ENCODE measurements around the gene PDK2. TPM values are rescaled to one million over a fixed set of nuclear protein-coding genes. Genes with fewer than 3 reads are reported as not detected.

The PDK2 gene
- total RNA-seq, 1 experiment from 2014 or later, result 9.9 TPM

- Mint-ChIP-seq H3K4me1 (ENCODE audit: insufficient read depth, unreplicated experiment) (no peaks in the 10 kb centered on the region), H3K27me3 (ENCODE audit: insufficient read depth, unreplicated experiment) (no peaks in the 10 kb centered on the region), H3K4me3 (ENCODE audit: unreplicated experiment) (no peak overlapping the region), H3K27ac (ENCODE audit: low read depth, unreplicated experiment) (no peak overlapping the region), H3K9me3 (ENCODE audit: unreplicated experiment) (no peaks in the 10 kb centered on the region), H3K36me3 (ENCODE audit: insufficient read depth, unreplicated experiment) (peaks cover 55% of the 10 kb centered on the region)
- no peak for TF ChIP-seq CTCF (IDR thresholded peaks at IDR 0.05; ENCODE audit: unreplicated experiment)
- intact Hi-C loops (cut with micrococcal nuclease), result no loop called here
- CTCF ChIA-PET, result interaction anchor here (0.6 to 1.6 kb wide), 5 partner anchors 10 to 162 kb away, joined by 3 to 9 read pairs (median 6); no protein-coding TSS in a partner anchor
- POLR2A ChIA-PET, result interaction anchor here (0.6 kb wide), 1 partner anchor 9 kb away, joined by 4 read pairs; no protein-coding TSS in a partner anchor
- DNase-seq (ENCODE audit: unreplicated experiment), result no peak
- BruUV-seq (replicated peaks), result no TSS peak
Measured at GRCh38 chr17:50135316-50136095, 40.4 kb downstream of the PDK2 start.

GRCh38 chr17:50136096-50136687 lies 41.0 kb downstream of the PDK2 start:
- no peak for DNase-seq (ENCODE audit: unreplicated experiment)
- no peak overlapping the region for H3K4me3 Mint-ChIP-seq (ENCODE audit: unreplicated experiment)
- H3K27ac Mint-ChIP-seq (ENCODE audit: low read depth, unreplicated experiment), result no peak overlapping the region
- H3K27me3 Mint-ChIP-seq (ENCODE audit: insufficient read depth, unreplicated experiment), result no peaks in the 10 kb centered on the region
- ChIA-PET POLR2A (interaction anchor here (0.6 to 0.9 kb wide), 3 partner anchors 9 to 13 kb away, joined by 3 to 4 read pairs (median 3); no protein-coding TSS in a partner anchor), CTCF (interaction anchor here (0.6 to 1.6 kb wide), 5 partner anchors 19 to 161 kb away, joined by 3 to 9 read pairs (median 6); no protein-coding TSS in a partner anchor)
- no peaks in the 10 kb centered on the region for H3K4me1 Mint-ChIP-seq (ENCODE audit: insufficient read depth, unreplicated experiment)
- no peak for TF ChIP-seq CTCF (IDR thresholded peaks at IDR 0.05; ENCODE audit: unreplicated experiment)
- BruUV-seq (replicated peaks), result no TSS peak
- peaks cover 62% of the 10 kb centered on the region for H3K36me3 Mint-ChIP-seq (ENCODE audit: insufficient read depth, unreplicated experiment)
- intact Hi-C loops (cut with micrococcal nuclease), result no loop called here
- H3K9me3 Mint-ChIP-seq (ENCODE audit: unreplicated experiment), result no peaks in the 10 kb centered on the region

- no peak for DNase-seq (ENCODE audit: unreplicated experiment)
- H3K4me3 Mint-ChIP-seq (ENCODE audit: unreplicated experiment), result no peak overlapping the region
- CTCF ChIA-PET, result interaction anchor here (0.5 to 1.6 kb wide), 5 partner anchors 20 to 57 kb away, joined by 3 to 9 read pairs (median 6); no protein-coding TSS in a partner anchor
- no peak for TF ChIP-seq CTCF (IDR thresholded peaks at IDR 0.05; ENCODE audit: unreplicated experiment)
- no peaks in the 10 kb centered on the region for H3K9me3 Mint-ChIP-seq (ENCODE audit: unreplicated experiment)
- H3K27me3 Mint-ChIP-seq (ENCODE audit: insufficient read depth, unreplicated experiment), result no peaks in the 10 kb centered on the region
- peaks cover 70% of the 10 kb centered on the region for H3K36me3 Mint-ChIP-seq (ENCODE audit: insufficient read depth, unreplicated experiment)
- intact Hi-C loops (cut with micrococcal nuclease), result no loop called here
- POLR2A ChIA-PET, result interaction anchor here (0.7 to 0.9 kb wide), 2 partner anchors 14 to 21 kb away, joined by 3 read pairs; no protein-coding TSS in a partner anchor
- BruUV-seq (replicated peaks), result no TSS peak
- H3K27ac Mint-ChIP-seq (ENCODE audit: low read depth, unreplicated experiment), result peak overlapping the region; percentile 65
- H3K4me1 Mint-ChIP-seq (ENCODE audit: insufficient read depth, unreplicated experiment), result no peaks in the 10 kb centered on the region
Measured at GRCh38 chr17:50137042-50137441, 41.9 kb downstream of the PDK2 start.

- intact Hi-C loops (cut with micrococcal nuclease), result no loop called here
- H3K27me3 Mint-ChIP-seq (ENCODE audit: insufficient read depth, unreplicated experiment), result no peaks in the 10 kb centered on the region
- no peak overlapping the region for H3K27ac Mint-ChIP-seq (ENCODE audit: low read depth, unreplicated experiment)
- no peak for TF ChIP-seq CTCF (IDR thresholded peaks at IDR 0.05; ENCODE audit: unreplicated experiment)
- DNase-seq (ENCODE audit: unreplicated experiment), result no peak
- H3K36me3 Mint-ChIP-seq (ENCODE audit: insufficient read depth, unreplicated experiment), result peaks cover 75% of the 10 kb centered on the region
- no peaks in the 10 kb centered on the region for H3K9me3 Mint-ChIP-seq (ENCODE audit: unreplicated experiment)
- no TSS peak for BruUV-seq (replicated peaks)
- ChIA-PET POLR2A (interaction anchor here (0.7 to 1.5 kb wide), 3 partner anchors 13 to 272 kb away, joined by 4 to 5 read pairs (median 4); no protein-coding TSS in a partner anchor), CTCF (interaction anchor here (0.6 to 2.7 kb wide), 25 partner anchors 8 to 1318 kb away, joined by 3 to 16 read pairs (median 5); partner anchors contain the start of gene PDK2)
- peaks cover 3% of the 10 kb centered on the region for H3K4me1 Mint-ChIP-seq (ENCODE audit: insufficient read depth, unreplicated experiment)
- no peak overlapping the region for H3K4me3 Mint-ChIP-seq (ENCODE audit: unreplicated experiment)
Measured at GRCh38 chr17:50139185-50139783, 44.1 kb downstream of the PDK2 start.
